ENCODE results near the gene GAS2L1.

GAS2L1 gene

GRCh38 chr22:29337631-29338284 is 31.3 kb downstream of the GAS2L1 start:
- TF ChIP-seq, protein P1, sequence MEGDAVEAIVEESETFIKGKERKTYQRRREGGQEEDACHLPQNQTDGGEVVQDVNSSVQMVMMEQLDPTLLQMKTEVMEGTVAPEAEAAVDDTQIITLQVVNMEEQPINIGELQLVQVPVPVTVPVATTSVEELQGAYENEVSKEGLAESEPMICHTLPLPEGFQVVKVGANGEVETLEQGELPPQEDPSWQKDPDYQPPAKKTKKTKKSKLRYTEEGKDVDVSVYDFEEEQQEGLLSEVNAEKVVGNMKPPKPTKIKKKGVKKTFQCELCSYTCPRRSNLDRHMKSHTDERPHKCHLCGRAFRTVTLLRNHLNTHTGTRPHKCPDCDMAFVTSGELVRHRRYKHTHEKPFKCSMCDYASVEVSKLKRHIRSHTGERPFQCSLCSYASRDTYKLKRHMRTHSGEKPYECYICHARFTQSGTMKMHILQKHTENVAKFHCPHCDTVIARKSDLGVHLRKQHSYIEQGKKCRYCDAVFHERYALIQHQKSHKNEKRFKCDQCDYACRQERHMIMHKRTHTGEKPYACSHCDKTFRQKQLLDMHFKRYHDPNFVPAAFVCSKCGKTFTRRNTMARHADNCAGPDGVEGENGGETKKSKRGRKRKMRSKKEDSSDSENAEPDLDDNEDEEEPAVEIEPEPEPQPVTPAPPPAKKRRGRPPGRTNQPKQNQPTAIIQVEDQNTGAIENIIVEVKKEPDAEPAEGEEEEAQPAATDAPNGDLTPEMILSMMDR (IDR thresholded peaks at IDR 0.05; ENCODE audit: insufficient read depth, low read depth, low read length, missing control alignments) = no peak
- no peak overlapping the region for H3K4me3 ChIP-seq (ENCODE audit: low read depth, low read length)
- no peak for DNase-seq (ENCODE audit: low read depth)

GRCh38 chr22:29338398-29338797 is 31.9 kb downstream of the GAS2L1 start:
- TF ChIP-seq, protein P1 (IDR thresholded peaks at IDR 0.05; ENCODE audit: insufficient read depth, low read depth, low read length, missing control alignments) = no peak

GRCh38 chr22:29339381-29340235 is 33.2 kb downstream of the GAS2L1 start:
- DNase-seq (ENCODE audit: low read depth) = no peak
- no peak overlapping the region for H3K4me3 ChIP-seq (ENCODE audit: low read depth, low read length)
- TF ChIP-seq, protein P1 (IDR thresholded peaks at IDR 0.05; ENCODE audit: insufficient read depth, low read depth, low read length, missing control alignments) = no peak

More at GRCh38 chr22:29338398-29338797, 31.9 kb downstream of the GAS2L1 start:
- no peak for DNase-seq (ENCODE audit: low read depth)
- H3K4me3 ChIP-seq (ENCODE audit: low read depth, low read length) = no peak overlapping the region

DNA sequence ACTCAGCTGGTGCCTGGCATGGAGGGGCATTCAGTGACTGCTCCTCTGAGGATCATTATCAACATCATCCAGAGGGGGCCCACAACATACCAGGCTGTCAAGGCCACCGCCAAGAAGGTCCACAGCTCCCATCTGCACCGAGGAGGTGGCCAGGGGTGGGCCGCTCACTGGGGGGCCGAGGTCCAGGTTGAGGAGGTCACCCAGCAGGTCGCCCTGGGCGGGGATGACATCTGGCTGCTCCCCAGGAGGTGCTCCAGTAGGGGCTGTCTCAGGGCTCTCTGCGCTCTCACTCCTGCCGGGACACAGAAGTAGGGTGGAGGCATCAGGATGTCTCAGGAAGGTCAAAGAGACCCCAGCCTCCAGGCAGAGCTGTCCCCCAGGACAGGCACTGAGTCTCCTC is 34.1 kb downstream of the GAS2L1 start:
- DNase-seq (ENCODE audit: low read depth) = no peak
- TF ChIP-seq, protein P1 (IDR thresholded peaks at IDR 0.05; ENCODE audit: insufficient read depth, low read depth, low read length, missing control alignments) = no peak
- no peak overlapping the region for H3K4me3 ChIP-seq (ENCODE audit: low read depth, low read length)

GRCh38 chr22:29341056-29341848 is 34.8 kb downstream of the GAS2L1 start:
- DNase-seq (ENCODE audit: low read depth) = no peak
- no peak overlapping the region for H3K4me3 ChIP-seq (ENCODE audit: low read depth, low read length)
- TF ChIP-seq, protein P1 (IDR thresholded peaks at IDR 0.05; ENCODE audit: insufficient read depth, low read depth, low read length, missing control alignments) = no peak

DNA sequence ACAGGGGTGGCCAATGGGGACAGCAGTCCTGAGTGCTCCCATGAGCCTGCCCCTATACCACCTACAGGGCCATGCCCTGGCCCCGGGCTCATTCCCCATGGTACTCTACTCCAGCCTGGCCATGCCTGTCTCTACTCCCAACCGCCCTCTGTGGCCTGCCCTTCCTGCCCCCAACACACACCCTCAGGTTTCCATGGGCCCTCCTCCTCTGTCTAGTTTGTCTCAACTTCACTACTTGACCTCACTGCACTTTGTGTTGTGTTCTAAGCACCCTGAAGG is 35.3 kb downstream of the GAS2L1 start:
- no peak for DNase-seq (ENCODE audit: low read depth)
- TF ChIP-seq, protein P1 (IDR thresholded peaks at IDR 0.05; ENCODE audit: insufficient read depth, low read depth, low read length, missing control alignments) = no peak
- no peak overlapping the region for H3K4me3 ChIP-seq (ENCODE audit: low read depth, low read length)
